ENCODE data around the gene GNAL.

GNAL gene

GRCh38 chr18:11663439-11664029 is 25.5 kb upstream of the GNAL start:
- no peak overlapping the region for H3K27ac ChIP-seq (ENCODE audit: low read depth, low read length)
- H3K4me1 ChIP-seq (ENCODE audit: control insufficient read depth, low read length): peaks cover 14% of the 10 kb centered on the region
- no peaks in the 10 kb centered on the region for H3K36me3 ChIP-seq (ENCODE audit: control insufficient read depth, low read length)
- H3K9me3 ChIP-seq (ENCODE audit: control insufficient read depth, insufficient read depth, low read length): no peaks in the 10 kb centered on the region
- no peaks in the 10 kb centered on the region for H3K9me2 ChIP-seq (replicated peaks; ENCODE audit: control insufficient read depth, low read length)
- TF ChIP-seq EZH2phosphoT487 (IDR thresholded peaks at IDR 0.05; ENCODE audit: borderline replicate concordance, low read length) (no peak), CTCF (IDR thresholded peaks at IDR 0.05; ENCODE audit: low read depth, low read length, poor library complexity, severe bottlenecking) (no peak)
- peaks cover 17% of the 10 kb centered on the region for H3K27me3 ChIP-seq (ENCODE audit: control insufficient read depth, low read length)
- H3K4me3 ChIP-seq (ENCODE audit: low read length): 0 out of 2 replicates have a peak overlapping the region, but pooled peaks have one; percentile 2
- no peaks in the 10 kb centered on the region for H3F3A ChIP-seq (ENCODE audit: control insufficient read depth, insufficient read depth)
- peak overlapping the region; percentile 42 for H3K4me2 ChIP-seq (ENCODE audit: low read length)
- H3K79me2 ChIP-seq (ENCODE audit: control insufficient read depth, low read length): no peaks in the 10 kb centered on the region
- H4K20me1 ChIP-seq (ENCODE audit: control insufficient read depth, insufficient read depth, low read depth, low read length): no peaks in the 10 kb centered on the region

GRCh38 chr18:11664286-11664685 is 24.8 kb upstream of the GNAL start:
- Histone ChIP-seq H3K4me3 (ENCODE audit: low read length) (no peak overlapping the region), H3K9me2 (replicated peaks; ENCODE audit: control insufficient read depth, low read length) (no peaks in the 10 kb centered on the region), H4K20me1 (ENCODE audit: control insufficient read depth, insufficient read depth, low read depth, low read length) (no peaks in the 10 kb centered on the region), H3K27ac (ENCODE audit: low read depth, low read length) (no peak overlapping the region), H3K36me3 (ENCODE audit: control insufficient read depth, low read length) (no peaks in the 10 kb centered on the region), H3F3A (ENCODE audit: control insufficient read depth, insufficient read depth) (no peaks in the 10 kb centered on the region), H3K4me1 (ENCODE audit: control insufficient read depth, low read length) (peaks cover 20% of the 10 kb centered on the region), H3K4me2 (ENCODE audit: low read length) (no peak overlapping the region), H3K79me2 (ENCODE audit: control insufficient read depth, low read length) (no peaks in the 10 kb centered on the region), H3K27me3 (ENCODE audit: control insufficient read depth, low read length) (peaks cover 17% of the 10 kb centered on the region), H3K9me3 (ENCODE audit: control insufficient read depth, insufficient read depth, low read length) (no peaks in the 10 kb centered on the region)
- TF ChIP-seq EZH2phosphoT487 (IDR thresholded peaks at IDR 0.05; ENCODE audit: borderline replicate concordance, low read length) (no peak), CTCF (IDR thresholded peaks at IDR 0.05; ENCODE audit: low read depth, low read length, poor library complexity, severe bottlenecking) (no peak)

GRCh38 chr18:11665146-11665545 is 23.9 kb upstream of the GNAL start:
- Histone ChIP-seq H3K4me2 (ENCODE audit: low read length) (no peak overlapping the region), H3K79me2 (ENCODE audit: control insufficient read depth, low read length) (no peaks in the 10 kb centered on the region), H4K20me1 (ENCODE audit: control insufficient read depth, insufficient read depth, low read depth, low read length) (no peaks in the 10 kb centered on the region), H3K9me2 (replicated peaks; ENCODE audit: control insufficient read depth, low read length) (no peaks in the 10 kb centered on the region), H3F3A (ENCODE audit: control insufficient read depth, insufficient read depth) (no peaks in the 10 kb centered on the region), H3K27me3 (ENCODE audit: control insufficient read depth, low read length) (peaks cover 17% of the 10 kb centered on the region), H3K36me3 (ENCODE audit: control insufficient read depth, low read length) (no peaks in the 10 kb centered on the region), H3K4me3 (ENCODE audit: low read length) (no peak overlapping the region), H3K4me1 (ENCODE audit: control insufficient read depth, low read length) (peaks cover 28% of the 10 kb centered on the region), H3K9me3 (ENCODE audit: control insufficient read depth, insufficient read depth, low read length) (no peaks in the 10 kb centered on the region), H3K27ac (ENCODE audit: low read depth, low read length) (no peak overlapping the region)
- TF ChIP-seq CTCF (IDR thresholded peaks at IDR 0.05; ENCODE audit: low read depth, low read length, poor library complexity, severe bottlenecking): no peak
- TF ChIP-seq EZH2phosphoT487 (IDR thresholded peaks at IDR 0.05; ENCODE audit: borderline replicate concordance, low read length): no peak

All from DOHH2 (cell line).